Body of pancreas (tissue), 4 donors: ENCODE results near the gene ANKS3. TPM values are rescaled to one million over a fixed set of nuclear protein-coding genes. Genes with fewer than 3 reads are reported as not detected.

Experiments
- ATAC-seq: fragments of 150-250 bp; one replicate; pipeline ENCODE4 v1.9.1; 2016
- DNase-seq, 4 donors: peaks; one replicate each; pipeline ENCODE4 v3.0.0-alpha.2; 2019
- H3K27ac ChIP-seq, 4 donors: fragments of 200-600 bp; sonication (generic); 1 replicate in 3 of 4; 2 replicates in 1 of 4; pipeline versions ENCODE4 v1.5.1 to v1.6.1; 2016 to 2019; ENCODE audit warnings: mild to moderate bottlenecking in 1 of 4, mixed read lengths in 1 of 4, moderate library complexity in 1 of 4
- H3K27me3 ChIP-seq, 2 donors: fragments of 200-600 bp; sonication (generic); one replicate each; pipeline ENCODE4 v1.6.0; 2016; ENCODE audit warnings: mild to moderate bottlenecking in 1 of 2
- H3K36me3 ChIP-seq, 2 donors: fragments of 200-600 bp; sonication (generic); replicated peaks in 1 of 2; 2 replicates each; pipeline ENCODE4 v1.5.1; 2016; ENCODE audit warnings: low read depth in 2 of 2; ENCODE audit not compliant: insufficient read depth in 1 of 2
- H3K4me1 ChIP-seq: fragments of 200-600 bp; sonication (generic); one replicate; pipeline ENCODE4 v1.6.0; 2016
- H3K4me3 ChIP-seq, 2 donors: fragments of 200-600 bp; sonication (generic); 1 replicate in 1 of 2; 2 replicates in 1 of 2; pipeline ENCODE4 v1.5.1; 2016 to 2019
- H3K9me3 ChIP-seq, 3 donors: fragments of 200-600 bp; sonication (generic); 1 replicate in 2 of 3; 2 replicates in 1 of 3; pipeline ENCODE4 v1.5.1; 2016
- CTCF ChIP-seq, 7 experiments: fragments of 450-650 bp in 4 of 7; fragments of 200-600 bp in 3 of 7; sonication (generic) in 3 of 7; IDR thresholded peaks; one replicate each; pipeline ENCODE4 v1.5.1; 2016 to 2019; ENCODE audit warnings: antibody characterized with exemption in 7 of 7
- POLR2A ChIP-seq, 3 donors: fragments of 450-650 bp; IDR thresholded peaks; one replicate each; pipeline ENCODE4 v1.6.1; 2016; ENCODE audit warnings: antibody characterized with exemption in 3 of 3, mild to moderate bottlenecking in 2 of 3
- WGBS, 2 donors: methylation state at CpG; one replicate each; pipeline ENCODE4 v1.1.5; 2017; 5-methylcytosine and 5-hydroxymethylcytosine counted together
- intact Hi-C: fragments of 100-400 bp; cut with DNase I; formaldehyde crosslinking; loops from one replicate; pipeline ENCODE4 v1.15.1; 2023
- total RNA-seq, 2 donors: library from RNA; depleted of rRNA; stranded (reverse); fragments of >200 nt; gene quantifications; one replicate each; pipeline ENCODE4 v1.1.0, GENCODE V29; 2016

The ANKS3 gene
- total RNA-seq, 2 donors from 2014 or later = 16.6 to 64.9 TPM

GRCh38 chr16:4750896-4751295, 16.8 kb upstream of the ANKS3 start:
- DNase-seq (no peak), ATAC-seq (no peak)
- no peaks in the 10 kb centered on the region for H3K4me1 ChIP-seq
- 73 to 83% methylated on average over 8 of the region's 8 CpGs for WGBS, 2 donors
- no peak overlapping the region for H3K4me3 ChIP-seq
- TF ChIP-seq POLR2A (IDR thresholded peaks at IDR 0.05) (no peak), CTCF (IDR thresholded peaks at IDR 0.05) (no peak)
- peaks cover 9 to 20% of the 10 kb centered on the region in 2 donors for H3K36me3 ChIP-seq
- H3K27me3 ChIP-seq = no peaks in the 10 kb centered on the region
- intact Hi-C loops = no loop called here
- no peak overlapping the region for H3K27ac ChIP-seq
- no peaks in the 10 kb centered on the region for H3K9me3 ChIP-seq

DNA sequence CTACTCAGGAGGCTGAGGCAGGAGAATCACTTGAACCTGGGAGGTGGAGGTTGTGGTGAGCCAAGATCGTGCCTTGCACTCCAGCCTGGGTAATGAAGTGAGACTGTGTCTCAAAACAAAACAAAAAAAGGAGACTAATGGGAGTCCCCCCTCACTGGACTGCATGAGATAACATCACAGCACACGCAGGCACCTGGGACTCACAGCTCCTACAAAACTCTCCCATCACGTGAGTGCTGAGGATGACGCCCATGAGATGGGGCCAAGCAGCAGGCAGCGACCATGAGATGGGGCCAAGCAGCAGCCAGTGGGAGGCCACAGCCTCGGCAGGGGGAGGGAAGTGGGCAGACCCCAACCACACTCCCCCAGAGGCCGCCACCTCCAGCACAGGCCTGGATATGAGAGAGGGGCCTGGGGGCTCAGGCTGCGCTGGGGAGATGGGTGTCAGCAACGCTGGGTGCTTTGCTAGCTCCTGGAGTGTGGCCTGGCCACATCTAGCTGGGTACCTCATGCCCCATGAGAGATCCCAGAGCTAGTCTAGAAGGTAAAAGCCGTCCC, 15.7 kb upstream of the ANKS3 start:
- intact Hi-C loops = no loop called here

GRCh38 chr16:4748682-4749411, 14.8 kb upstream of the ANKS3 start:
- DNase-seq = no peak
- intact Hi-C loops = no loop called here
- TF ChIP-seq CTCF (IDR thresholded peaks at IDR 0.05) = no peak
- TF ChIP-seq POLR2A (IDR thresholded peaks at IDR 0.05) = no peak
- Histone ChIP-seq H3K4me3 (no peak overlapping the region), H3K27ac (no peak overlapping the region), H3K36me3 (peaks cover 9 to 12% of the 10 kb centered on the region in 2 donors), H3K4me1 (no peaks in the 10 kb centered on the region), H3K27me3 (no peaks in the 10 kb centered on the region), H3K9me3 (no peaks in the 10 kb centered on the region)
- WGBS, 2 donors = 90 to 91% methylated on average over 13 to 16 of the region's 16 CpGs
- ATAC-seq = no peak

More for the DNA sequence above, 15.7 kb upstream of the ANKS3 start:
- Histone ChIP-seq H3K27ac (no peak overlapping the region), H3K9me3 (no peaks in the 10 kb centered on the region), H3K27me3 (no peaks in the 10 kb centered on the region), H3K36me3 (peaks cover 9 to 14% of the 10 kb centered on the region in 2 donors), H3K4me3 (no peak overlapping the region), H3K4me1 (no peaks in the 10 kb centered on the region)
- no peak for TF ChIP-seq CTCF (IDR thresholded peaks at IDR 0.05)
- no peak for TF ChIP-seq POLR2A (IDR thresholded peaks at IDR 0.05)
- ATAC-seq (no peak), DNase-seq (no peak)
- 88 to 91% methylated on average over 7 to 10 of the region's 10 CpGs for WGBS, 2 donors

- ATAC-seq = no peak
- no peak for DNase-seq
- Histone ChIP-seq H3K9me3 (no peaks in the 10 kb centered on the region), H3K27ac (no peak overlapping the region), H3K4me3 (no peak overlapping the region), H3K36me3 (peaks cover 9 to 12% of the 10 kb centered on the region in 2 donors), H3K4me1 (peaks cover 5% of the 10 kb centered on the region), H3K27me3 (no peaks in the 10 kb centered on the region)
- intact Hi-C loops = no loop called here
- no peak for TF ChIP-seq POLR2A (IDR thresholded peaks at IDR 0.05)
- TF ChIP-seq CTCF (IDR thresholded peaks at IDR 0.05) = no peak
- WGBS, 2 donors = 78 to 84% methylated on average over 14 of the region's 14 CpGs
These were observed 14.0 kb upstream of the ANKS3 start for GRCh38 chr16:4747906-4748681.
